OCI-LY7 (cell line): Measurements from ENCODE around the gene GIPC2. TPM values are rescaled to one million over a fixed set of nuclear protein-coding genes. Genes with fewer than 3 reads are reported as not detected.

ENCODE experiments used
- BruUV-seq: library from RNA; stranded (reverse); fragments of 400-500 nt; replicated peaks from 2 replicates; lab custom pipeline; 2021; lab: Mats Ljungman, UMichigan
- CTCF ChIA-PET: fragments of 300-600 bp; sonication (Branson Sonifier 250); formaldehyde crosslinking; loops from one replicate; lab custom pipeline; 2022; ENCODE audit warnings: antibody characterized with exemption; ENCODE audit not compliant: unreplicated experiment; lab: Charles Lee
- POLR2A ChIA-PET: fragments of 300-600 bp; sonication (Branson Sonifier 250); formaldehyde crosslinking; loops from one replicate; lab custom pipeline; 2022; ENCODE audit warnings: antibody characterized with exemption; lab: Charles Lee
- DNase-seq: peaks from one replicate; pipeline ENCODE4 v3.0.0-alpha.2; 2015; ENCODE audit warnings: low spot score
- H2AFZ ChIP-seq: fragments of 200-600 bp; sonication (generic), shearing (Covaris generic); 2 replicates; pipeline ENCODE4 v1.6.1; 2014; ENCODE audit warnings: mild to moderate bottlenecking, antibody characterized with exemption, low read length, moderate library complexity
- H3K27ac ChIP-seq: fragments of 200-600 bp; sonication (generic); 2 replicates; pipeline ENCODE4 v1.5.1; 2014; ENCODE audit warnings: mixed run types, low read depth, mild to moderate bottlenecking, moderate library complexity, low read length, inconsistent platforms; ENCODE audit not compliant: poor library complexity, severe bottlenecking
- H3K36me3 ChIP-seq: fragments of 200-600 bp; sonication (generic); 2 replicates; pipeline ENCODE4 v1.6.1; 2014; ENCODE audit warnings: mild to moderate bottlenecking, antibody characterized with exemption, low read length, moderate library complexity, mixed read lengths; ENCODE audit not compliant: insufficient read depth
- H3K4me1 ChIP-seq: fragments of 200-600 bp; sonication (generic); 2 replicates; pipeline ENCODE4 v1.5.1; 2014; ENCODE audit warnings: mild to moderate bottlenecking, low read length; ENCODE audit not compliant: insufficient read depth, poor library complexity, severe bottlenecking
- H3K4me2 ChIP-seq: fragments of 200-600 bp; sonication (generic); 2 replicates; pipeline ENCODE4 v1.6.1; 2014; ENCODE audit warnings: mild to moderate bottlenecking, low read length
- H3K4me3 ChIP-seq: fragments of 200-600 bp; sonication (generic); 2 replicates; pipeline ENCODE4 v1.5.1; 2014; ENCODE audit warnings: mild to moderate bottlenecking, low read depth, low read length; ENCODE audit not compliant: poor library complexity, severe bottlenecking
- H3K79me2 ChIP-seq: fragments of 200-600 bp; sonication (generic); 2 replicates; pipeline ENCODE4 v1.6.1; 2016; ENCODE audit warnings: low read depth, mild to moderate bottlenecking, low read length, moderate library complexity, mixed read lengths; ENCODE audit not compliant: insufficient read depth
- H3K9me2 ChIP-seq: fragments of 200-600 bp; sonication (generic); 2 replicates; pipeline ENCODE4 v1.6.1; 2016; ENCODE audit warnings: mild to moderate bottlenecking, low read length, mixed read lengths; ENCODE audit not compliant: insufficient read depth
- H3K9me3 ChIP-seq: fragments of 200-600 bp; sonication (generic); 2 replicates; pipeline ENCODE4 v1.6.1; 2014; ENCODE audit warnings: mild to moderate bottlenecking, mixed run types, low read length, mixed read lengths
- H4K20me1 ChIP-seq: fragments of 200-600 bp; sonication (generic); 2 replicates; pipeline ENCODE4 v1.6.1; 2014; ENCODE audit warnings: mild to moderate bottlenecking, antibody characterized with exemption, low read length, moderate library complexity, mixed read lengths; ENCODE audit not compliant: insufficient read depth
- CTCF ChIP-seq: fragments of 200-600 bp; sonication (generic); conservative IDR thresholded peaks from 2 replicates; pipeline ENCODE4 v1.5.1; 2014; ENCODE audit warnings: mild to moderate bottlenecking, antibody characterized with exemption, low read length, moderate library complexity, mixed read lengths
- EZH2phosphoT487 ChIP-seq: fragments of 200-600 bp; sonication (generic); IDR thresholded peaks from 2 replicates; pipeline ENCODE4 v1.6.1; 2018; ENCODE audit warnings: low read depth, borderline replicate concordance, mild to moderate bottlenecking, mixed run types, antibody characterized with exemption, low read length, moderate library complexity, mixed read lengths
- intact Hi-C: fragments of 100-400 bp; cut with micrococcal nuclease; formaldehyde crosslinking; loops from one replicate; pipeline ENCODE4 v1.10.0; 2022; ENCODE audit not compliant: unreplicated experiment
- total RNA-seq, 2 experiments: library from RNA; depleted of rRNA in 1 of 2; stranded (reverse); fragments of >200 nt in 1 of 2; shearing (Covaris generic) in 1 of 2; gene quantifications; 2 replicates each; pipeline ENCODE4 v1.2.3, GENCODE V29; 2014 to 2022

Gene GIPC2
- total RNA-seq, 2 experiments from 2014 or later = not detected

DNA sequence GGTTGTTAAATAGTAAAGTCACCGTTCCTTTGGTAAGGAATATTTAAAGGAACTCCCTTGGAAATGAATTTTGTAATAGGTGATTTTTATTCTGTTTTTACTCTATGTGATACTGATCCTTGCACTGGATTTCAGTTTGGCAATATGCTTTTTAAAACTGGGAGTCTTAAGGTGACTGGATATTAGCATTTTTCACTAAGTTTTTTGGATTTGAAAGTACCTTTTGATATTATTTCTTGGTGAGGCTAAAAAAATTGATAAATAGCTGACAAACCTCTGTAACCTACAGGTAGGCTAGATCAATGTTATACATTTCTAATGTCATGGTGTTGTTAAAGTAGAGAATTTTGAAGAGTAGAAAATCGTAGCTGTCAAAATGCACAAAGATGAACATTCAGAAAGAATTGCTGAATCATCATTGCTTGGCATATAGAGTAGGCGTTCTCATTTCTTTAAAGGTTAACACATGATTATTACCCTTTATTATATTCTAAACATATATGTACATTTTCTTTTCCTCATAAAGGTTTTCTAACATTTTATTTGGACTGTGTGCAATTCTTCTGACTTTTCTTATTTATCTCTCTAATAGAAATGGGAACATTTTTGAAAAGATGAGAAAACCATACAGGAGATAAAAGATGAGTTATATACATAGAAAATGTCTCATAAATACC, 42.6 kb upstream of the GIPC2 start:
- intact Hi-C loops = loop anchor here (5.0 to 10.0 kb wide), 2 partner anchors 51 to 248 kb away; partner anchors contain the start of gene USP33
- Histone ChIP-seq H3K27ac (peak overlapping the region; percentile 68), H3K79me2 (peaks cover 19% of the 10 kb centered on the region; the same call in 1 of the 2 replicates), H3K36me3 (no peaks in the 10 kb centered on the region), H4K20me1 (no peaks in the 10 kb centered on the region), H3K4me1 (peaks cover 38% of the 10 kb centered on the region), H3K9me2 (no peaks in the 10 kb centered on the region), H2AFZ (peak overlapping the region; percentile 48), H3K9me3 (no peaks in the 10 kb centered on the region), H3K4me2 (peak overlapping the region; percentile 80), H3K4me3 (peak overlapping the region; percentile 72)
- CTCF ChIA-PET = no interaction called here
- BruUV-seq = no TSS peak
- no peak for TF ChIP-seq EZH2phosphoT487
- no peak for TF ChIP-seq CTCF
- DNase-seq = peak; percentile 25
- POLR2A ChIA-PET = interaction anchor here (0.9 to 9.8 kb wide), 8 partner anchors 8 to 320 kb away, joined by 3 to 193 read pairs (median 6); partner anchors contain the start of genes FUBP1 and ZZZ3

DNA sequence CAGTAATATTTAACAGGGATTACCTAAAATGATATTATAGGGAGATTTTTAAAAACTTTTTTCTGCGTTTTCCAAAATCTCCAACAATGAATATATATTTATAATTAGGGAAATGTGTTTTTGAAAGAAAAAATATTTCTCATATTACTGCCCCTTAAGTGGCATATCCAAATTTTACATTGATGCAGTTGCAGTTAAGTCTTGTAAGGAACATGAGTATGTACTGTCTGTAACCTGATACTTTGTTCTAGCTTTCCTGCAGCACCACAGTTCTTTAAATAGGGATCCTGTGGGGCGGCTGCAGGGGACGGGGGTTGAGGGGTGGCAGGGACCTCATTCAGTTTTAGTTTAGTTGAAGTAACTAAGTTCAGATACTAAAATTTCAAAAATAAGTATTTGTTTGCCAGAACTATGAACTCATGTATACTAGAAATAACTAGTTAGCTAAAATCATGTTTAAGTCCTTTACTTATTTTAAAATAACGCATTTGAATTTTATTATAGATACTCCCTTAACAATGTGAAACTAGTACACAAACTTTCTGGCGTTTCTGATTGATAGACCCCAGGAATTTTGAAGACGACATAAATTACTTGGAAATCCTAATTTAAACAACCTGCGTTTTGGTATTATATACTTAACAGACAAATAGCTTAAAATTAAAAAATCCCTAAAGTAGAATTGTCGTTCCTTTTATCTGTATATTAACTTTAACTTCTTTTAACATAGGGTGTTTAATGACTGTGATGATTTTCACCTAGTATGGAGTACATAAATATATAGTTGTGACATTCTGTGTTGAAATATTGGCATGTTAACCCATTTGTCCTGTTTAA, 41.7 kb upstream of the GIPC2 start:
- ChIA-PET POLR2A (interaction anchor here (0.5 to 9.8 kb wide), 33 partner anchors 9 to 1603 kb away, joined by 3 to 193 read pairs (median 4); partner anchors contain the start of genes FUBP1, MIGA1 and ZZZ3), CTCF (interaction anchor here (0.8 kb wide), 1 partner anchor 39 kb away, joined by 3 read pairs; no protein-coding TSS in a partner anchor)
- Histone ChIP-seq H3K9me3 (no peaks in the 10 kb centered on the region), H3K79me2 (peaks cover 19% of the 10 kb centered on the region; the same call in 1 of the 2 replicates), H2AFZ (peak overlapping the region; percentile 84; the same call in 1 of the 2 replicates), H3K4me2 (peak overlapping the region; percentile 80), H3K9me2 (no peaks in the 10 kb centered on the region), H3K4me3 (peak overlapping the region; percentile 72), H3K36me3 (no peaks in the 10 kb centered on the region), H4K20me1 (no peaks in the 10 kb centered on the region), H3K27ac (peak overlapping the region; percentile 68), H3K4me1 (peaks cover 38% of the 10 kb centered on the region)
- BruUV-seq = no TSS peak
- peak; percentile 75 for DNase-seq
- intact Hi-C loops = loop anchor here (1.0 to 10.0 kb wide), 3 partner anchors 25 to 249 kb away; partner anchors contain the start of genes FUBP1 and USP33
- TF ChIP-seq CTCF (no peak), EZH2phosphoT487 (no peak)
